ENCODE results near the gene NCDN.

DNA sequence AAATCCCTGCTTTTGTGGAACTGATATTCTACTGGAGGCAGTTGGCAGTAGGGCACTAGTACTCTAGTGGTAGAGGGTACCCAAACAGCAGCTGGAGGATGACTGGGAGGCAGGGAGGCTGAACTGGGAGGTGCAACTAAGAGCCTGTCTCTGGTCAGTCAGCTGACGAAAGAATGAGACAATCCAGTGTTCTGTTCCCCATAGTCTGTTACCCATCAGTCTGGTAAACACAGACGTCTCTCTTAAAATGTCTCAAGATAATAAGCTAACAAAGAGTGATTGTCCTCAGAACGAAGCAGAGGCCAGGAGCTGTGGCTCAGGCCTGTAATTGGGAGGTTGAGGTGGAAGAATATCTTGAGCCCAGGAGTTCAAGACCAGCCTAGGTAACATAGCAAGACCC is 45.9 kb downstream of the NCDN start:
- TF ChIP-seq, protein P1, sequence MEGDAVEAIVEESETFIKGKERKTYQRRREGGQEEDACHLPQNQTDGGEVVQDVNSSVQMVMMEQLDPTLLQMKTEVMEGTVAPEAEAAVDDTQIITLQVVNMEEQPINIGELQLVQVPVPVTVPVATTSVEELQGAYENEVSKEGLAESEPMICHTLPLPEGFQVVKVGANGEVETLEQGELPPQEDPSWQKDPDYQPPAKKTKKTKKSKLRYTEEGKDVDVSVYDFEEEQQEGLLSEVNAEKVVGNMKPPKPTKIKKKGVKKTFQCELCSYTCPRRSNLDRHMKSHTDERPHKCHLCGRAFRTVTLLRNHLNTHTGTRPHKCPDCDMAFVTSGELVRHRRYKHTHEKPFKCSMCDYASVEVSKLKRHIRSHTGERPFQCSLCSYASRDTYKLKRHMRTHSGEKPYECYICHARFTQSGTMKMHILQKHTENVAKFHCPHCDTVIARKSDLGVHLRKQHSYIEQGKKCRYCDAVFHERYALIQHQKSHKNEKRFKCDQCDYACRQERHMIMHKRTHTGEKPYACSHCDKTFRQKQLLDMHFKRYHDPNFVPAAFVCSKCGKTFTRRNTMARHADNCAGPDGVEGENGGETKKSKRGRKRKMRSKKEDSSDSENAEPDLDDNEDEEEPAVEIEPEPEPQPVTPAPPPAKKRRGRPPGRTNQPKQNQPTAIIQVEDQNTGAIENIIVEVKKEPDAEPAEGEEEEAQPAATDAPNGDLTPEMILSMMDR (IDR thresholded peaks at IDR 0.05) = no peak
- TF ChIP-seq EP300 (IDR thresholded peaks at IDR 0.05) = no peak
- no peak for TF ChIP-seq POLR2A (IDR thresholded peaks at IDR 0.05)
- TF ChIP-seq POLR2AphosphoS5 (IDR thresholded peaks at IDR 0.05) = no peak

Data from gastroesophageal sphincter (tissue), 3 donors.